Gastrocnemius medialis (tissue), 4 donors: ENCODE results near the gene CREG1. TPM values are rescaled to one million over a fixed set of nuclear protein-coding genes. Genes with fewer than 3 reads are reported as not detected.

Source experiments
- ATAC-seq, 2 donors: fragments of 150-250 bp; one replicate each; pipeline ENCODE4 v1.9.1; 2016
- DNase-seq, 2 donors: peaks; one replicate each; pipeline ENCODE4 v3.0.0-alpha.2; 2019
- H3K27ac ChIP-seq, 4 donors: fragments of 200-600 bp; sonication (generic); 1 replicate in 1 of 4; 2 replicates in 3 of 4; pipeline ENCODE4 v1.5.1; 2016 to 2018; ENCODE audit warnings: mild to moderate bottlenecking in 2 of 4, moderate library complexity in 1 of 4
- H3K27me3 ChIP-seq, 3 donors: fragments of 200-600 bp; sonication (generic) in 2 of 3; 1 replicate in 1 of 3; 2 replicates in 2 of 3; pipeline versions ENCODE4 v1.5.1 to v1.6.0; 2016 to 2019; ENCODE audit warnings: mild to moderate bottlenecking in 1 of 3, moderate library complexity in 1 of 3
- H3K36me3 ChIP-seq, 2 donors: fragments of 200-600 bp; sonication (generic) in 1 of 2; one replicate each; pipeline ENCODE4 v1.5.1; 2017 to 2018
- H3K4me1 ChIP-seq, 2 donors: fragments of 200-600 bp; sonication (generic) in 1 of 2; one replicate each; pipeline ENCODE4 v1.5.1; 2016 to 2017; ENCODE audit warnings: mild to moderate bottlenecking in 2 of 2
- H3K4me3 ChIP-seq, 4 donors: fragments of 200-600 bp; sonication (generic) in 3 of 4; 1 replicate in 1 of 4; 2 replicates in 3 of 4; pipeline ENCODE4 v1.5.1; 2016 to 2019; ENCODE audit warnings: mild to moderate bottlenecking in 2 of 4
- H3K9me3 ChIP-seq, 3 donors: fragments of 200-600 bp; sonication (generic) in 2 of 3; 1 replicate in 1 of 3; 2 replicates in 2 of 3; pipeline ENCODE4 v1.5.1; 2016 to 2019
- POLR2A ChIP-seq, 2 donors: fragments of 450-650 bp; IDR thresholded peaks; one replicate each; pipeline ENCODE4 v1.6.1; 2017; ENCODE audit warnings: antibody characterized with exemption in 2 of 2, mild to moderate bottlenecking in 2 of 2, moderate library complexity in 2 of 2
- in situ Hi-C, 4 donors: fragments of 200-750 bp; cut with MboI; loops; one replicate each; pipeline versions ENCODE4 v1.15.0 to v1.8.0; 2017; ENCODE audit warnings: low sequenced_read_pairs in 4 of 4
- intact Hi-C: fragments of 100-400 bp; cut with DNase I; formaldehyde crosslinking; loops from one replicate; pipeline ENCODE4 v1.15.1; 2023; ENCODE audit warnings: low total_unique reads
- total RNA-seq, 4 donors: library from RNA; depleted of rRNA; stranded (reverse); fragments of >200 nt; gene quantifications; one replicate each; pipeline versions ENCODE4 v1.1.0 to v1.2.3, GENCODE V29; 2016
- TF ChIP-seq, protein P1 (sequence below), 5 experiments: fragments of 450-650 bp in 3 of 5; fragments of 200-600 bp in 2 of 5; sonication (generic) in 2 of 5; IDR thresholded peaks in 4 of 5; conservative IDR thresholded peaks in 1 of 5; 1 replicate in 4 of 5; 2 replicates in 1 of 5; pipeline ENCODE4 v1.5.1; 2016 to 2019; ENCODE audit warnings: antibody characterized with exemption in 5 of 5, mild to moderate bottlenecking in 3 of 5, moderate library complexity in 3 of 5

Gene CREG1
- total RNA-seq, 4 donors from 2014 or later = 69.9 to 99.6 (median 80.7) TPM

DNA sequence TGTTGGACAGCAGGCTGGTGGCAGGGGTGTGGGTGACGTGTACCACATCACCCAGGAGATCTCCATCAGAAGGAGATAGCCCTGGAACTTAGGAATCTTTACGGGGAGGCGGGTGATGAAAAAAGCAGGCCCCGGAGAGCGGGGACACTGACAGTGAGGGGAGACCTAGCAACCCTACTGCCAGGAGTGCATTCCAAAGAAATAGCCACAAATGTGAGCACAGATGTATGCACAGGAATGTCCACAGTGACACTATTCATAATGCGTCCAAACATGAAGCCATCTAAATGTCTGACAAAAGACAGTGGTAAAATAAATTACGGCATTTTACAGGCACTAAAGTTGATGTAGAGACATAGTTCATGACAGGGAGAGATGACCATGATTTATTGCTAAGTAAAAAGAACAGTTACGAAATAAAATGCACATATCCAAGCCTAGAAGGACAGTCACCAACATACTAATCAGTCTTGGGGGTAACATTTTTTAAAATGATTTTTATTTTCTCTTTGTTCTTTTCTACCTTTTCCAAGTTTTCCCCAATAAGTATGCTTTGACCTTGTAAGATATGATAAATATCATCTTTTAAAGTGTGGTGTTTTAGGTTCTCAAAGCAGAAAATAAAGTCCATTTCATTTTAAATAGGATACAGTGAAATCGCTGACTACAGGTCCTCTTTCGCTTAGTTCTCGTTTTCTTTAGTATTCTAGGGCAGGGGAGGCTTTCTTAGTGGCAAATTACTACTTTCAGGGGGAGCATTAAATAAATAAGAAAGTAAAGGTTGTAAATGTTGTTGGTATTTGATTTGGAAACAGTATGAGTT, 56.6 kb downstream of the CREG1 start:
- ATAC-seq (no peak), DNase-seq (no peak)
- Histone ChIP-seq H3K9me3 (no peaks in the 10 kb centered on the region), H3K27ac (no peak overlapping the region), H3K27me3 (no peaks in the 10 kb centered on the region), H3K4me3 (no peak overlapping the region), H3K36me3 (no peaks in the 10 kb centered on the region), H3K4me1 (no peaks in the 10 kb centered on the region)
- in situ Hi-C loops (no loop called here), intact Hi-C loops (no loop called here)
- TF ChIP-seq, protein P1, sequence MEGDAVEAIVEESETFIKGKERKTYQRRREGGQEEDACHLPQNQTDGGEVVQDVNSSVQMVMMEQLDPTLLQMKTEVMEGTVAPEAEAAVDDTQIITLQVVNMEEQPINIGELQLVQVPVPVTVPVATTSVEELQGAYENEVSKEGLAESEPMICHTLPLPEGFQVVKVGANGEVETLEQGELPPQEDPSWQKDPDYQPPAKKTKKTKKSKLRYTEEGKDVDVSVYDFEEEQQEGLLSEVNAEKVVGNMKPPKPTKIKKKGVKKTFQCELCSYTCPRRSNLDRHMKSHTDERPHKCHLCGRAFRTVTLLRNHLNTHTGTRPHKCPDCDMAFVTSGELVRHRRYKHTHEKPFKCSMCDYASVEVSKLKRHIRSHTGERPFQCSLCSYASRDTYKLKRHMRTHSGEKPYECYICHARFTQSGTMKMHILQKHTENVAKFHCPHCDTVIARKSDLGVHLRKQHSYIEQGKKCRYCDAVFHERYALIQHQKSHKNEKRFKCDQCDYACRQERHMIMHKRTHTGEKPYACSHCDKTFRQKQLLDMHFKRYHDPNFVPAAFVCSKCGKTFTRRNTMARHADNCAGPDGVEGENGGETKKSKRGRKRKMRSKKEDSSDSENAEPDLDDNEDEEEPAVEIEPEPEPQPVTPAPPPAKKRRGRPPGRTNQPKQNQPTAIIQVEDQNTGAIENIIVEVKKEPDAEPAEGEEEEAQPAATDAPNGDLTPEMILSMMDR (IDR thresholded peaks at IDR 0.05 in 4 of 5, conservative IDR thresholded peaks at IDR 0.05 in 1 of 5) = no peak
- no peak for TF ChIP-seq POLR2A (IDR thresholded peaks at IDR 0.05)

DNA sequence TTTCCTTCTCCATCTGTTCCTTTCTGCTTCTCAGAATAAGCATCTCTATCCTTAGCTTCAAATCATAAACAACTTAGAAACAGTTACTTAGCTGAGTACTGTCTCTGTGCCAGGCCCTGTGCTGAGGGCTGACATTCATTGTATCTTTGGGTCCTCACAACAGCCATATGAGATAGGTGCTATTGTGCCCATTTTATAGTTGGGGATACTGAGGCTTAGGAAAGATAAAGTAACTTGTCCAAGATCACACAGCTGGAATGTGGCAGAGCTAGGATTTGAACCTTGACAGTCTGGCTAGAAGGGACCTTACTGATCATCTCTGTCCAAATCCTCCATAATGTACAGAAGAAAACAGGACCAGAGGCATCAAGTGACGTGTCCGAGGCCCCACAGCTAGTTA, 60.2 kb downstream of the CREG1 start:
- TF ChIP-seq POLR2A (IDR thresholded peaks at IDR 0.05) = no peak
- TF ChIP-seq, protein P1 (IDR thresholded peaks at IDR 0.05 in 4 of 5, conservative IDR thresholded peaks at IDR 0.05 in 1 of 5) = no peak
- no peak for ATAC-seq
- Histone ChIP-seq H3K36me3 (no peaks in the 10 kb centered on the region), H3K27ac (no peak overlapping the region), H3K9me3 (no peaks in the 10 kb centered on the region), H3K4me1 (no peaks in the 10 kb centered on the region), H3K4me3 (no peak overlapping the region), H3K27me3 (no peaks in the 10 kb centered on the region)
- intact Hi-C loops (no loop called here), in situ Hi-C loops (no loop called here)
- no peak for DNase-seq

GRCh38 chr1:167492481-167492910, 61.1 kb downstream of the CREG1 start:
- in situ Hi-C loops = no loop called here
- H3K27ac ChIP-seq = no peak overlapping the region
- no peaks in the 10 kb centered on the region for H3K36me3 ChIP-seq
- H3K4me1 ChIP-seq = no peaks in the 10 kb centered on the region
- no peak overlapping the region for H3K4me3 ChIP-seq
- no peak for ATAC-seq
- H3K27me3 ChIP-seq = no peaks in the 10 kb centered on the region
- no peak for DNase-seq
- intact Hi-C loops = no loop called here
- TF ChIP-seq, protein P1 (IDR thresholded peaks at IDR 0.05 in 4 of 5, conservative IDR thresholded peaks at IDR 0.05 in 1 of 5) = no peak
- TF ChIP-seq POLR2A (IDR thresholded peaks at IDR 0.05) = no peak
- no peaks in the 10 kb centered on the region for H3K9me3 ChIP-seq

DNA sequence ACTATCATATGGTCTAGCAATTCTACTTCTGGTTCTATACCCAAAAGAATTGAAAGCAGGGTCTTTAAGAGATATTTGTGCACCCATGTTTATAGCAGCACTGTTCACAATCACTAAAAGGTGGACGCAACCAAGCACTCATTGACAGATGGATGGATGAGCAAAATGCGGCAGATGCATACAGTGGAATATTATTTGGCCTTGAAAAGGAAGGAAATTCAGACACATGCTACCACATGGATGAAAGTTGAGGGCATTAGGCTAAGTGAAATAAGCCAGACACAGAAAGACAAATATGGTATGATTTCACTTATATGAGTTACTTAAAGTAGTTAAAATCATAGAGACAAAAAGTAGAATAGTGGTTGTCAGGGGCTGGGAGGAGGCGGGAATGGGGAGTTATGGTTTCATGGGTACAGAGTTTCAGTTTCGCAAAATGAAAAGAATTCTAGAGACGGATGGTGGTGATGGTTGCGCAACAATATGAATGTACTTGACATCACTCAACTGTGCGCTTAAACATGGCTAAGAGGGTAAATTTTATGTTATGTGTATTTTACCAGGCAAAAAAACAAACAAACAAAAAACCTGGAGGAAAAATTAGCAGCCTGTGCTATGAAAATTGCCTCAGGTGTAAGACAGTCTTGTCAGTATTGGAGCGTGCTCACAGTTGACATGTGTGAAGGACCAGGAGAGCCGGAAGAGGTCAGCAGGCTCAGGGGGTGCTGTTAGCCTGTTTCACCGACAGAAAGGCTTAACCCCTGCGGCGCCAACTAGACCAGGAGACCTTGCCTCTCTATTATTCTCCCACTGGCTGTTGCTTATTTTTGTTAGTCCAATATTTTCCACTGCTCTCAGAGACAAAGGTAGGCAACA, 61.7 kb downstream of the CREG1 start:
- no peaks in the 10 kb centered on the region for H3K9me3 ChIP-seq
- DNase-seq (no peak), ATAC-seq (no peak)
- no peak overlapping the region for H3K4me3 ChIP-seq
- in situ Hi-C loops = no loop called here
- no peaks in the 10 kb centered on the region for H3K36me3 ChIP-seq
- intact Hi-C loops = no loop called here
- H3K4me1 ChIP-seq = no peaks in the 10 kb centered on the region
- no peak for TF ChIP-seq POLR2A (IDR thresholded peaks at IDR 0.05)
- TF ChIP-seq, protein P1 (IDR thresholded peaks at IDR 0.05 in 4 of 5, conservative IDR thresholded peaks at IDR 0.05 in 1 of 5) = no peak
- no peaks in the 10 kb centered on the region for H3K27me3 ChIP-seq
- H3K27ac ChIP-seq = no peak overlapping the region

Other genes starting within 250 kb of the CREG1 start
- under 1 TPM in 1 of 4 donors, not detected in 3; 0.33 TPM for gene CD247, start 35.2 kb downstream of the CREG1 start, total RNA-seq
- gene RCSD1, start 76.5 kb upstream of the CREG1 start, total RNA-seq = 10 to 100 TPM in 1 of 4 donors, 1 to 10 TPM in 3; 6.0 to 14.8 (median 7.5) TPM
- 10 to 100 TPM in 3 of 4 donors, 1 to 10 TPM in 1; 9.2 to 15.7 (median 11.7) TPM for gene MPZL1, start 168.2 kb upstream of the CREG1 start, total RNA-seq